GM19455 (cell line): Measurements from ENCODE around the gene MRPL12.
"Not testable (repeated sequence)": the region's sequence is repeated elsewhere in the genome, so short reads cannot be mapped to it uniquely, and the experiment has no call there.

Experiments used
- ATAC-seq: cut with Tn5 transposase; IDR thresholded peaks from one replicate; pipeline ENCODE4 v1.9.1; 2021; ENCODE audit not compliant: unreplicated experiment

Gene MRPL12

DNA sequence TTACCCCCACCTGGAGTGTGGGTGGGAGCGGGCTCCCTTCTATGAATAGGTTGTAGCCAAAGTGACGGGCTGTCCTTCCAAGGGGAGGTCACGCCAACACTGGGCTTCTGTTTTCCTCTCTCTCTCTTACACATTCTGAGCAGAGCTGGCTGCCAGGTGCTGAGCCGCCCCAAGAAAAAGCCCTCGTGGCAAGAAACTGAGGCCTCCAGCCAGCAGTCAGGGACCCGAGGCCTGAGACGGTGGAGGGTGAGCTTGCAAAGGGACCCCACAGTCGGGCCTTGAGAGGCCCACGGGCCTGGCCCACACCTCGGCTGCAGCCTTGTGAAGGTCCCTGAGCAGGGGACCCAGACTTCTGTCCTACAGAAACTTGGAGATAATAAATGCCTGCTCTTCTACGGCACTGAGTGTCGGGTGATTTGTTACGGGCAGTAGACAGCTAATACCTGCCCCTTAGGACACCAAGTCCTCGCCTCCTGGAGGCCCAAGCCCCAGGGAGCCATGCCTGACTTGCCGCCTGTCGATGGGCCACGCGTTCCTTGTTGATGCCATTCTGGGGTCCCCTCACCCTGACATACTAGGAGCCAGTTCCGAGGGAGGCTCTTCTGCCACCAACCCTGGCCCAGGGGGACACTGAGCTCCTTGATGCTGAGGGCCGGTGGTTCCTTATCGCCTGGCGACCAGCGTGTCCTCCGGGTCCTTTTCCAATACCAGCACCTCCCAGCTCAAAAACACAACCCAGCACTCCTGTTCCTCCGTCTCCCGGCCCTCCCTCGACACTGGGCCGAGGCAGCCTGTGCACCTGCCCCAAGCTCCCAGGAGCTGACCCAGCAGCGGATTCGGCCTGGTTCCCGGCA is 35.0 kb downstream of the MRPL12 start:
- no peak for ATAC-seq

DNA sequence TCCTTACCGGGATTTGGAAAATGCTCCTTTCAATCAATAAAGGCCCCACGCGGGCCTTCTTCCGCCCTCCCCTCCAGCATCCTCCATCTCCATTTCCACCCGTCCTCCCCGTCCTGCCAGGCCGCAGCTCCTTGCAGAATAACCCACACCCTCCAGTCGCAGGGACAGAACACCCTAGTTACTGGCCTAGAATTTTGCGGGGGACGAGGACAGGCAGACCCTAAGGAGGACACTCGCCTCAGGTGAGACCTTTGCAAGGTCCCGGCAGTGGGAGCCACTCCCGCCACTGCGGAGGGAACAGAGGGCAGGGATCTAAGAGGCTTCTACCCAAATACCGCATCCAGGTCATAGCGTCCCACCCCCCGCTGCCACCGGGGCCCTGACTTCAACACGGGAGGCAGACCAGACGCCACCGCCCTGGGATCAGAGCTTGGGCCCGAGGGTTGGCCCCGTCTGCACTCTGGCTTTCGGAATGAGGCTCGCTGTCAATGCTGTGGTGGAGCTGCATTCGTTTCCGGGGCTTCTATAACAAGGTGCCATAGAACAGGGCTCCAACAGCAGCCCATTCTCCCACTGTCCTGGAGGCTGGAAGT is 35.7 kb downstream of the MRPL12 start:
- ATAC-seq: no peak

DNA sequence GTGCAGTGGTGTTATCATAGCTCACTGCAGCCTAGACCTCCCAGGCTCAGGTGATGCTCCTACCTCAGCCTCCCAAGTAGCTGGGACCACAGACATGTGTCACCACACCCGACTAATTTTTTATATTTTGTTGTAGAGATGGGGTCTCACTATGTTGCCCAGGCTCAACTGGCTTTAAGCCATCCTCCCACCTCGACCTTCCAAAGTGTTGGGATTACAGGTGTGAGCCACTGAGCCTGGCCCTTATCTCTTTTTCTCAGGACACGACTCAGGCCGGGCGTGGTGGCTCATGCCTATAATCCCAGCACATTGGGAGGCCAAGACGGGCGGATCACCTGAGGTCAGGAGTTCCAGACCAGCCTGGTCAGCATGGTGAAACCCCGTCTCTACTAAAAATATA is 36.4 kb downstream of the MRPL12 start:
- ATAC-seq: not testable (repeated sequence)

DNA sequence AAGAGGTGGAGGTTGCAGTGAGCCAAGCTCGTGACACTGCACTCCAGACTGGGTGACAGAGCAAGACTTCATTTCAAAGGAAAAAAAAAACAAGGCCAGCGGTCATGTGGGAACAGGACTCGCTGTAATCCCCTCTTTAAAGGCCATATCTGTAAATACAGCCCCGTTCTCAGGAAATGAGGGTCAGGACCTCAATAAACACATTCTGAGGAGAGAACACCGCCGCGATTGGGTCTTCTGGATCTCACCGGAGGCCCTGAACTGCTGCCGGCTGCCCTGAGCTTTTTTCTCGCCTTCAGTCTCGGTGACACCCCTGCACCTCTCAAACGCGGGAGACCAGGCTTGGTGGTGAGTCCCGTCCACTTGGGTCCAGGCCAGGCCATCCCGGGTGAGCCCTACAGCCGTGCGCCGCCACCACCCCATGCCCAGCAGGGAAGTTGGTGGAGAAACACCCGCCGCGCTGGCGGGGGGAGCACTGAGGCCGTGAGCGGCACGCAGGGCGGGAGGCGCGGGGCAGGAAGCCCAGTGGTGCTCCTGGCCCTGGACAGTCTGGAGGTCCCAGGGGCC is 37.3 kb downstream of the MRPL12 start:
- ATAC-seq: no peak

DNA sequence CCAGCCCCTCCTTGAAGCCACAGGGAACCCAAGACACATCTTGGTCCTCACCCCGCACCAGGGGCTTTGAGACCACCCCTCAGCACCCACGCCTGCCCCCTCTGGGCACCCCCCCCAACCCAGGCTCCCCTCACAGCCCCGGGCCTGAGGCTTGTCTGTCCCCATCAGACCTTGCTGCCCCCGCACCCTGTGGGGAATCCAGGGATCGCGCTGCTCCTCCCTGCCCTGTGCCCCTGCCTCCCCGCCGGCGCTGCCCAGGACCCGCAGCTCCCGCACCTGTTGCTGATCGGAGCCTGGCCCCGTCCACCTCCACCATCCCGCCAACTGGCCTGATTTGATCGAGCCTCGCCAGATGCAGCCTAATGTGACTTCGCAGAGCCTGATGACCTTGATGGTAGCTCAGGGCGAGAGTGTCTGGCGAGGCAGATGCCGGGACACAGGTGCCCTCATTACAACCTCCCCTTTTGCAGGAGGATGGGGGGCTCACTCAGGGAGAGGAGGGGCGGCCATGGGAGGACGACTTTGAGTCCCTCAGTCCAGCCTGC is 38.0 kb downstream of the MRPL12 start:
- no peak for ATAC-seq

DNA sequence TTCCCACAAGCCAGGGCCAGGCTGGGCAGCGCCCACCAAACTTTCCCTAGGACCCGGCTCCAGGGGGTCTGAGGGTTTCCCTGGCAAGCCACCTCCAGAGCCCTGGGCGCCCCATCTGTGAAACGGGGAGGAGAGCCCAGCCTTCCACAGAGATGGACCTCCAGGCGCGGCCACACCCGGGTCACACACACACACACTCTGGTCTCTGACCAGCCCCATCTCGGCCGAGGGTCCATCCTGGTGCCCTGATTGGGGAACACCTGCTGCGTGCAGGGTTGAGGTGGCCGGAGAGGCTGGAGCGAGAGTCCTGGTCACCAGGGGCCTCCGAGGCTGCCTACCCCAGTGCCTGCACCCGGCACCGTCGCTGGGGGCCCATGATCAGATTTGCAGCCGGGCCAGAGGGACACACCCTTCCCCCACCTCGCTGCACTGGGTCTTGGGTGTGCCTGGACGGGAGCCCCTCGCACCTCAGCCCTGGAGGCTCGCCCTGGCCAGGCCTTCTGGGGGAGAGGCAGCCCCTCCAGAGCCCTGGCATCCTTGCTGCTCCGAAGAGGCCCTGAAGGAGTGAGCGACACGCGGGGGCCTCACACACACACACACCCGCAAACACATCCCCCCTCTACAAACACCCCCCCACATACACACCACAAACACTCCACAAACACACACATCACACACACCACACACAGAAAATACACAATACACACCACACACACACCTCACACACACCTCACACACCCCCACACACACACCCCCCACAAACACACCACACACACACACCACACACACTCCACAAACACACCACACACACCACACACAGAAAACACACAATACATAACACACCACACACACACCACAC is 38.7 kb downstream of the MRPL12 start:
- no peak for ATAC-seq
